GM19438 (cell line): ENCODE data around the gene MLLT1.

Experiments
- ATAC-seq: cut with Tn5 transposase; IDR thresholded peaks from one replicate; pipeline ENCODE4 v1.9.1; 2021; ENCODE audit warnings: low read depth; ENCODE audit not compliant: unreplicated experiment

MLLT1 gene

DNA sequence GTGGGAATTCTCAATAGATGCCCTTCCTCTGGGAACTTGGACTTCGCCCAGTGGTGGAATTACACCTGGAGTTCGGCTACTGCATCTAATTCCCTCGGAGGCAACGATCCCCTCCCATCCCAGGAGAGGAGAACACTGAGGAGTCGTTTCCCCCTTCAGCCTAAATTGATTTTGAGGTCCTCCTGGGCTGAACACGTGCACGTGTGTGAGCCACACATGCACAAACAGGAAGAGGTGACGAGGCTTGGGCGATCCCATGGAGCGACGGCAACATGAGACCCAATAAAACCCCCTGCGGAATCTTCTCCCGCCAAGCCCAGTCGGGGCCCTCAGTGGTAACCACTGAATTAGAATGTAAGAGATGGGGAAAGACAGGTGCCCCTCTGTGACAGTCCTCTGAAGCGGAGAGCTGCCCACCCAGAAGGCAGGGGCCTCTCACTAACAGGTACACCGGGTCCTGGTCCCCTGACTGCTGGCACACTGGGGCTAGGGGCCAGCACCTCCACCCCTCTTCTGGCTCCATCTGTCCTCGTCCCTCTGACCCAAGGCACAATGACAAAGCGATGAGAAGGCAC is 4.5 kb downstream of the MLLT1 start:
- no peak for ATAC-seq

DNA sequence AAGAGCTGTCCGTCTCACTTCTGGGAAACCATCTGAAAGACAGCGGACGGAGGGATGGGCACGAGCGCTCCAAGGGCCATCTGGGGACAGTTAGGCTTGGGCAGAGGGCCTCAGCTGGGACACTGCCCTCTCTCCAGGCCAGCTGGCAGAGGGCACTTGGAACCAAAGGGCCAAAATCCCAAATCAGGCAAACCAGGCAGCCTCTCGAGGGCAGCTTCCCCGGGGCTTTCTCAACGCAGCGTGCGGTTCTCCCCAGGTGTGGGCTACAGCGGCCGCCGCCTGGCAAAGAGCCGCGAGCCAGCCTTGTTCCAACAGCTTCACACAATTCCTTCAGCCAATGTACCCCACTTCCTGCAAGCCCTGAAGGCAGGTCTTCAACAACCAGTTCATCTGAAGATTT is 5.0 kb downstream of the MLLT1 start:
- no peak for ATAC-seq

DNA sequence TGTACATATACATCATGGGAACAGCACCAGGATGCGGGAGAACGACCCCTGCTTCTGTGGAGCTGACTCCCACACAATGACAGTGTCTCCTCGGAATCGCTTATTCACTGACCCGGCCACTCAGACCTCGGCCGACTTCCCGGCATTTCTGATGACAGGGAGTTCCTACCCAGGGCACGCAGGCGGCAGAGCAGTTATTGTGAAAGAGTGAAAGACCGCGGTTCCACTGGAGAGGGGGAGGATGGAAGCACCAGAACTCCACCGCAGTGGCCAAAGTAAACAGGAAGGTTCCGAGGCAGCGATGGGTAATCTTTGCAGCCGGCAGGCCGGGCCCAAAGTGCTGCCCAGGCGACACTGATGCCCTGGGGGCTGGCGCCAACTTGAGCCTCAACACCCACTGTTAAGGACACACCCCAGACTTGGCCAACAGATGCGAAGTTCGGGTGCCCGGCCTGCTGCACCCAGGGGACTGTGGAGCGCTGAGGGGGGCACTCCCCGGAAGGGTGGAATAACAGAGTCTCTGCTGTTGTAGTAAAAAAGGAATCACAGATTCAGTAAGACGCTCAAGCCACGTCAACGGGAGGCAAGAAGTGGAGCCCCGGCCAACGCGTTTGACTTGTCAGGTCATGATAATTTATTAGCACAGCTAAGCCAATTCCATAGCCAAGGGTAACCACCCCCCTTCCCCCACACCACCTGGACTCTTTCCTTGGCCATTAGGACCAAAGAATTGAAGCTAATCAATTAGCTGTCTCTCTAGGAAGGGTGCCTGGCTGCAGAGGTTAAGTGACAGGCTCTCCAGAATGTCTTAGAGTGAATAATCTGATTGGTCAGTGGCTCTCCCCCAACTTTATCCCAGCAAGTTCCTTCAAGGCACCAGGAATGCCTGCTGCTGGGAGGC is 5.8 kb downstream of the MLLT1 start:
- ATAC-seq = no peak

DNA sequence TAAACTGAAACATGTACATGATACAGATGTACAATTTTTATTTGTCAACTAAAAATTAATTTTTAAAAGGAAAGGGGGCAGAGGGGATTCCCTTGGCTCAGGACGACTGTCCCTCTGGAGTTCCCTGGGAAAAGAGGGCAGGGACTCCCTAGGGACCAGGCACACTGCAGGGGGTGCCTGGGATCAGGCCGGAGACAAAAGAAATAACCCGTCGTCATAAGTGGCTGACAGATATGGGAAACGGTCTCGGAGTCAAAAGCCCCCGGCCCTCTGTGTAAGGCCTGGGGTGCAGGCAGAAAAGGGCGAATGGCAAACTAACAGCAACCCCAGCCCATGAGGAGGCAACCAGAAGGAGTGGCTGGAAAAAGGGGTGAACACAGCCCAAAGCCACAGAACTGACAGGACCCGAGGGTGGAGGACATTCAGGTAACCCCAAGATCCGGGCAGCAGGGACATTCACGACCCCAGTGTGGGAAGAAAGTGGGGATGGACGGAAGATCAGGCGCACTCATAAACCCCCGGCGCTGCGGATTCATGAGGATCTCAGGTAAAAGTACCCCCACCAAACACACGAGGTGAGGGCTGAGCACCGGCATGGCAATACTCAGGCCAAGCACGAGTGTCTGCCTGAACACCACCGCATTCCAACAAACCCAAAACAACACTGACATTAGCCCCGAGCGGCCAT is 6.7 kb downstream of the MLLT1 start:
- ATAC-seq = no peak

DNA sequence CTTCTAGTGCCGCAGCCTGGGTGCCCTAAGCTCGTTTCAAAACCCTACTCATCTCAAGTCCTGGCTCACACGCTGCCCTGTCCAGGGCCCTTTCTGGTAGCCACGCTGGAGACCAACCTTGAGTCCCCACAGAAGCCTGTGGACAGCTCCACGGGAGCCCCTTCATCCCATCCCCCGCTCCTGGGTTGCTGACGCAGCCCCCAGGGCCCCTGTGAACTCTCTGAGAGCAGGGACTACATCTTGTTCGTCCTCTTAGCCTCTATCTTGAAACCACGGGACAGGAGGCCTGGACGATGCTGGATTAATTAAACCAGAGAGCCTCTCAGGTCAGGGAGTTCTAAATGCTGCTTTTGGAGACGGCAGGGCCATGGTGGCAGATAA is 7.4 kb downstream of the MLLT1 start:
- ATAC-seq = no peak

DNA sequence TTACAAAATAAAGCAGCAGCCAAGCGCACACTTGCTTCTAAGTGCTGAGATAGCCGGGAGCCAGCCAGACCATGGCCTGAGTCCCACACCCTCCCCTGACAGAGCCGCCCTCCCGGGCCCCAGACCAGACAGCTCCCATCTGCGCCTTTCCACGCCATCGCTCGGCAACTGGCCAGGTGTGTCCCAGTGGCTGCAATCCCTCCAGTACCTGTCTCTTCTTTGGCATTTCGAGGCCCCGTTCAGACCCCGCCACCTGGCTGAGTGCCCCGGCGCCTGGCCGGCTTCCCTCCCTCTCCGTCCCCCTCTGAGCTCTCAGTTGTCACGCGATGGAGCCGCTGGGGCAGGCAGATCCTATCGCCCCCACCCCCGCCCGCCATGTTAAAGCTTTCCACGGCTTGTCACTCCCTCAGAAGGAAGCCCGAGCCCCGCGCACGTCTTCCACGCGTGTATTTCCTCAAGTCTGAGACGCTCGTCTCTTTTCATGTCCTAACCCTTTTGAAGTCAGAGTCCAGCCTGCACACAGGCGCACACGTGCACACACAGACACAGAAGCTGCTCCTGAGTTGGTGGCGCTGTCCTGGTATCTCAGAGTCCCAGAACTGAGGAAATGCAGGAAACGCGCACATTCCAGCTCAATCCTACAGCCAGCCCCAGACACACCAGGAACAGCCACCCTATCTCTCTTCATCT is 7.9 kb downstream of the MLLT1 start:
- no peak for ATAC-seq

DNA sequence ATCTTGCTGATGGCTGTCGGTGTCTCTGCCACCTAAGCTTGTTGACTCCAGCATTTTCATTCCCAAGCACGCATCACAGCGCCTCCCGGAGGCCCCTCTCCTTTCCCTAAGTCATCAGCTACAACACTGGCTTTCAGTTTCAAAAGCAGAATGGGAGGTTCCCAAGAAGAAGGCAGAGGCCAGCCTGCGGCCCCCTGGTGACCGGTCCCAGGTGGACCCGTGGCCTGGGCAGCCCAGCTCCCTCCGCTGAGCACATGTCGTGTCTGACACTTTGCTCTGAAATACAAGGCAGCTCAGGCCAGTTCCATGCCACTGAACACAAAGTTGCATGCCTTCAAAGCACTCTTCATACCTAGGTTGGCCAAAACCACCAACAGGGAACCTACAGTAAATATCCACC is 8.5 kb downstream of the MLLT1 start:
- no peak for ATAC-seq

DNA sequence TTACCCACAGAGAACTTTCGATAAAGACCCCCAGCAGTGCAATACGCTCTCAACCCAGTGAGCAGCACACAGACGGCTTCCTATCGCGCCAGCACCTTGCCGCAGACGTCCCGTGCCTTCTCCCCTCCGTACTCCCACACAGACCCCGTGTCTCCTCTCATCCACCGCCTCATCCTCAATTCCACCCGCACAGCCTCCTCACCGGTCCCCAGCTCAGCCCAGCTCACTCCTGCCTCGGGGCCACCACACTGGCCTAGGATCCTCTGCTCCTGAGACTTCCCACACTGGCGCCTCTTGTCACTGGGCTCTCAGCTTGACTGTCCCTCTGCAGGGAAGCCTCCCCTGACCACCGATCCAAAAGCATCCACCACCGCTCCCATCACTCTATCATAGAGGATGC is 9.0 kb downstream of the MLLT1 start:
- ATAC-seq = no peak

DNA sequence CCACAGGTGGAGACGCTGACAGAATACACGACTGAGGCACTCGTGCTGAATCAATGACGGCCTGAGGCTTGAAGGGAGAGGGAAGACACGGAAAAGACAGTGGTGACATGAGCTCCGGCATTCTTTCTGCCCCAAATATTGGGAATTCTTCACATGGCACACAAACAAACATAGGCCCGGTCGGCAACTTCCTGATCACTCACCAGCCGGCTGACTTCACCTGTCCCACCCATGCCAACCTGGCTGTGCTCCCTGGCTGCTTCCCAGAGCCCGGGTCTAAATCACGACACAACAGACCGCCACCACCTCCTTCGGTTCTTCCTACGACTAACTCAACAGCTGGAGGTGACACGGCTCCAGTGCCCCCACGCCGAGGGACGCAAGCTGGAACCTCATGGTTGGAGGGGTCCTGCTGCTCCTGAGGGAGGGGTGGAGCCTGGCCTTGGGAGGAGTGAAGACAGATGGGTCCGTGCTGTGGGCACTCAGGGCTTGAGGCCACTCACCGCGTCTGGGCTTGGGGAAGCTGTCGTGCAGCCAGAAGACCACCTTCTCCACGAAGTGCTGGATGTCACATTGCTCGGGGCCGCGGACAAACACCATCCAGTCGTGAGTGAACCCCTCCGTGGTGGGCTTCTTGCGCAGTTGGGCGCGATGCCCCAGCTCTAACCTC is 9.6 kb downstream of the MLLT1 start:
- ATAC-seq = no peak

DNA sequence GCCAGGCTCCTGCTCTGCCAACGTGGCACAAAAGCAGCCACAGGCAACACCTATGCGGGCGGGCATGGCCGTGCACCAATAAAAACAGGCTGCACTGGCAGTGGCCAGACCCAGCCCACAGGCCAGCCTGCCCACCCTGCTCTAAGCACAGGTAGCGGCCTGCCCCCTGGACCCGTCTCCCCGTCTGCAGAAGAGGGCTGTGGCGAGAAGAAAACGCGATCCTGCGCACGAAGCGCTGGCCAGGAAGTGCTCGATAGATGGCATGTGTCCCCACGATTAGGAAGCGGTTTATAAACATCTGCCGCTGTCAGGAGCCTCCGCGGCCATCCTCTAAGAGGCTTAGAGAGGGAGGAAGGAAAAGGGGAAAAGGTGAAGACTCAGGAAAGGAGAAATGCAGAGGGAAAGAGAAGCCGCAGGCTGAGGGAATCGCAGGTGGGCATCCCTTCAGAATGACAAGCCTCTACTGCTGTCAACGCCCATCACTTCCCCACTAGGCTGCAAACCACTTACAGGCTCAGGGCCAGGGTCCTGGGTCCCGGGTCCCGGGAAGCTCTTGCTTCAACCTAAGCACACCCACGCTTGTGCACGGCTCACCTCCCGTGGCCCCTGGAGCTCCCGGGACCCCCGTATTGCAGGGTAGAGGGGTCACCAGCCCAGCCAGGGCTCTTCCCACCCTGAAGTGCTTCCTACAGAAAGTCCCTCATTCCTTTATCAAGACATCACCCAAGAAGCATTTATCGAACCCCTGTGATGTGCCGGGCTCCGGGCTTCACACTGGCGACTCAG is 10.5 kb downstream of the MLLT1 start:
- no peak for ATAC-seq

DNA sequence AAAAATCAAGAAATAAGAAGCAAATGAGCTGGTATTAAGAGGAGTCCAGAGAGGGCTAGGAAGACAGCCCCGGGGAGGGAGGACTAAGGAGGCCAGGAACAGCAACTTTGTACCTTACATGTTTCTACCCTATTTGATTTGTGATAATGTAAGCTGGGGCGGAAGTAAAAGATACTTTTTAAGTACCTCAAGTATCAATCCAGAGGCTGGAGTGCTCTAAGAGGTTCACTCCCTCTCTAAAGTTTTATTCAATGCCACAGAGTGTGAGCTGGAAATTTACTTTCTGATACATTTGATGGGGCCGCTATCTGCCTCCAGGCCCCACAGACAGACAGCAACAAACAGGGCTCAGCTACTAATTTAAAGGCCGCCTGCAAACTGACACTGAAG is 11.4 kb downstream of the MLLT1 start:
- ATAC-seq = no peak

DNA sequence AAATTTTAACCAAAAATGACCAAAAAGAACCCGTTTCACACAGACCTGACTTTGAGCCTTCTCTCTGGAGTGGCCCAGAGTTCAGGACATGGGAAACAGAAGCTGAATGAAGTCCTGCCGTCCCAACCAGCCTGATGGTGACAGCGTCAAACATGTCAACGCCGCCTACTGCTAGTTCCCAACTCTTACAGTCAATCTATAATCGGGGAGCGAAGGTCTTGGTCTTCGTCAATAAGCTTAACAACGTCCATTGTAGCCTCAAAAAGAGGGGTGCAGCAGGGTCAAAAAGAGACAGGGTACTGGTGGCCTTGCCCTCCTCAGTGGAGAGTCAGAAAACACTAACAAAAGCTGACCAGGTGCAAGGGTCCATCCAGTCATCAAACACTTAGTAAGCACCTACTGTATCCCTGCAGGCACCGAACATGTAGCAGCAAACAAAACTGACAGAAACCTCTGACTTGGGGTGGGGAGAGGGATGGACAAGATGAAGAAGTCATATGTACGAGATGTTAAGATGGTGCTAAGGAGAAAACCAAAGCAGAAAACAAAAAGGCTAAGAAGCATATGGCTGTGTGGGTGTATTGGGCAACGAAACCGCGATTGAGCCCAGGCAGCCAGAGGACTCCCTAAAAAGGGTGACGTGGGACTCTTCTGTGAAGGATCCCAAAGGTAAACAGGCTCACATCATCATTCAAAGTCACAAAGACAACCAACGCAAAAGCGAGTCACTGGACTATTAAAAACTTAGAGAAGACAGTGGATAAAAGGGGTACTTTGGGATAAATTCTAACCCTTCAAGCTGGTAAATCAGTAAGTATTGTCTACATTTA is 12.0 kb downstream of the MLLT1 start:
- no peak for ATAC-seq

DNA sequence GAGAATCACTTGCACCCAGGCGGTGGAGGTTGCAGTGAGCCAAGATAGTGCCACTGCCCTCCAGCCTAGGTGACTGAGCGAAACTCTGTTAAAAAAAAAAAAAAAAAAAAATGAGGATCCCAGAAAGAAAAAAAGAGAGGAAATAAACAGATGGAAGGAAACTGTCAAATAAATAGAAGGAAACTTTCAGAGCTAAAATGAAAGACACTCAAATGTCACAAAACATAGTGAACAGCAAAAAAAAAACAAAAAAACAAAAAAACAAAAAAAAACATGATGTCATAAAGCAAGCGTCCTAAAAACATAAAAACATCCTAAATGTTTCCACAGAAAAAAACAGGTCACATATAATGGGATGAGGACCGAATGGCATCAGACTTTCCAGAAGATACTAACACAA is 15.0 kb downstream of the MLLT1 start:
- ATAC-seq = no peak

DNA sequence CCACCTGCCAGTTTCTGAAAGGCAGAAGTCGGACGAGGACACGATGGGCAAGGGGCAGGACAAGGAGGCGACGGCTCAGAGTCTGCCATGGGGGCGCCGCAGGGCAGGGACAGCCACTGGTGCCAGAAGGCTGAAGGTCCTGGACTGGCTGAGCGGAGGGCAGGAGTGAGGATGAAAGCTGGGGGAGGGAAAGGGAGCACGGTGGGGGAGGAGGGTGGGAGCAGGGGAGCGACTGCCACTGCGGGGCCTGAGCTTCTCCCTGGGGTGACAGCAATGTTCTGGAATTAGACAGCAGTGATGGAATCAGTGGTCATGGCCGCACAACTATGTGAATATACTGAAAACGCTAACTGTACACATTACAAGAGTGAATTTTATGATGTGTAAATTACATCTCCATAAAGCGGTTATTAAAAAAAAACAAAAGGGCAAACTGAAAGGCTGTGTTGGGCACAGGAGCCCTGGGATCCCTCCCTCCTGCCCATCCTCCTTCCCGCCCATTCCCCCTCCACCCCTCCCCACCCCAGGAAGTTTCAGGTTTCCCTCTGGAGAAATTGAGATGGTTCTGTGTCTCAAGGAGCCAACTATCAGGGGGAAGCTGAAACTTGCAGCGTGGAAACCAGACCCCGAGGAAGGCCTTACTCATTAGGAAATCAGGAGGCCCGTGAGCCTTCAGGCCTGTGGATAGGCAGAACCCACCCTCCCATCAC is 15.9 kb downstream of the MLLT1 start:
- no peak for ATAC-seq

DNA sequence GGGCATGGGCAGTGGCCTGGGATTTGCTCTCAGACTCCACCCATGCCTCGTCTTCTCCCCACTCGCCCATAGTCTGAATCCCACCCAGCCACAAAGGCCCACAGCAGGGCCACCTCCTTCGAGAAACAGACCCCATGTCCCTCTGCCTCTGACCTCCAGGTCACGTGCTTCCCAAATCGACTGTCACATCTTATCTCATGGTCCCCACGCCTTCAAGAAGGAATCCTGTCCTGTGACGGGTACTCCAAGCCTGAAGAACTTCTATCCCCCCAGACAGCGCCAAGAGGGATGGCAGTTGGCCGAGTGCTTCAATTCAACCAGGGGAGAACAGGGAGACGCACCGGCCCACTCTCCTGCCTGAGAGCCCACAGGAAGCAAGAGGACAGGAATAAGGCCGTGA is 16.5 kb downstream of the MLLT1 start:
- no peak for ATAC-seq

DNA sequence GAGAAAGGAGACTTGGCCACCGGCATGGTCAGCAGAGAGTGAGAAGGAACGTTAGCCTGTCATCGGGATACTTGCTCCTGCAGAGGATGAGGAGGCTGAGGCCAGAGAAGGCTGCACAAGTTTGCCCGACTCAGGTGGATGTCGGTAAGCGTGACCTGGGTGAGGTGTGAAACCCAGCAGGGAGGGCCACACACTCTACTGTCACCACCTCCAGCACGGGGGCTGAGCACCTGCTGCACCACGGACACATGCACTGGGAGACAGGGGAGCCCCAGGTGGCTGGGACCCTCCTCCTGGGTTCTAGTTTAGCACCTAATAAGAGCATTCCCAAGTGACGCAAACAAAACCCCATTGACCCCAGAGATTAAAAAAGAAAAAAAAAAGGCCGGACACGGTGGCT is 17.3 kb downstream of the MLLT1 start:
- ATAC-seq = no peak

DNA sequence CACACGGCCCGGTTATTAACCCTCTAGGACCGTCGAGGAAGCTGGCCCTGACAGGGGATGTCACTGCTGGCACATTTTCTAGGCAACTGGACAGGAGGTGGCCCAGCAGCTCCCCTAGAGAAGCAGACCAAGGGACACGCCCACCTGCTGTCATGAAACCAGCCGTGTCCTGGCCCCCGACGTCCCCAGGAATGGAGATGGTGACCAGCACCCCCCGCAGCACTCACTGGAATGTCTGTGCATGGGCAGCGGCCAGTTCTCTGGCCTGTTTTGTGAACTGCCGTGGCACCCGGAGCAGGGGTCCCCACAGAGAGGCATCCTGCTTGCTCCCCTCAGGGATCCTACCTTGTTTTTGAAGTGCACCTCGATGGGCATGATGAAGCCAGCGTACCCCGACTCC is 17.9 kb downstream of the MLLT1 start:
- no peak for ATAC-seq

DNA sequence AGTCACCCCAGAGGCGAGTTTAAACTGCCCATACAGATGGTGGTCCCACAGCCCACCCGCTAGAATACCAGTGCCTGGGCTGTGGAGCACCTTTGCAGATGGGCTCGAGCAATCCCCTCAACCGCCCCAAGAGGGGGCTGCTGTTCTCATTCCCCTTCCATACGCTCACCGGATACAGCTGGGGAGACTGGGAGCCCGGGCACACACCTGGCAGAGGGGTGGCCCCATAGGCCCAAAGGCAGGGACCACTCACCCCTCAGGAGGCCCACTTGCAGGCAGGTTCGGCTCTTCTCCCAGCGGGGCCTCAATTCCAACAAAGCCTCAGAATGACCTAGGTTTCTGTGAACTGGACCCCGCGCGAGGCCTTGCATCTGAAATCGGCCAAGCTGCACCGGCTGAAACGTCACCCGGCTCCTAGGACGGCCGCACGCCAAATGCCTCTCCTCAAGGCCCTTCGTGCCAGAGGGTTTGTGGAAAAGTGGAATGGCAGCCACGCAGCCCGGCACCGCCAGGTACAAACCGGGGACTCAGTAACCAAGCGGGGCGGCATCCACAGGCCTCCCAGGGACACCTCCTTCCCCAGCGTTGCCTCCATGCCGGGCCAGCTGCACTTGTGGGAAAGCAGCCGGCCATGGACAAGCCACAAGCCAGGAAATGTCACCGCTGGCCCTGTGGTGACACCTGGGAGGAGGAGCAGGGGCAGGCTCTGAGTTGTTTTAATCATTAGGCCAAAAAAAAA is 18.7 kb downstream of the MLLT1 start:
- no peak for ATAC-seq
